Hepatocyte (in vitro differentiated cells): Measurements from ENCODE around the gene FXYD5. TPM values are rescaled to one million over a fixed set of nuclear protein-coding genes. Genes with fewer than 3 reads are reported as not detected.
A peak's percentile ranks its signal among the peaks of the same experiment; 100 is the strongest.

ENCODE experiments used
- DNase-seq: peaks from one replicate; pipeline ENCODE4 v3.0.0-alpha.2; 2016; ENCODE audit warnings: low spot score
- H2AFZ ChIP-seq: fragments of 200-600 bp; sonication (generic); 2 replicates; pipeline ENCODE4 v1.6.0; 2016; ENCODE audit warnings: antibody characterized with exemption, mild to moderate bottlenecking
- H3K27ac ChIP-seq: fragments of 200-600 bp; sonication (generic); 2 replicates; pipeline ENCODE4 v1.5.1; 2016; ENCODE audit warnings: mild to moderate bottlenecking
- H3K27me3 ChIP-seq: fragments of 200-600 bp; sonication (generic); 2 replicates; pipeline ENCODE4 v1.6.1; 2016
- H3K36me3 ChIP-seq: fragments of 200-600 bp; sonication (generic); replicated peaks from 2 replicates; pipeline ENCODE4 v1.5.1; 2016; ENCODE audit warnings: low read depth; ENCODE audit not compliant: insufficient read depth
- H3K4me1 ChIP-seq: fragments of 200-600 bp; sonication (generic); 2 replicates; pipeline ENCODE4 v1.5.1; 2016; ENCODE audit warnings: mild to moderate bottlenecking, moderate library complexity; ENCODE audit not compliant: insufficient read depth
- H3K4me2 ChIP-seq: fragments of 200-600 bp; sonication (generic); 2 replicates; pipeline ENCODE4 v1.6.0; 2016
- H3K4me3 ChIP-seq: fragments of 200-600 bp; sonication (generic); 2 replicates; pipeline ENCODE4 v1.5.1; 2016; ENCODE audit warnings: mild to moderate bottlenecking
- H3K79me2 ChIP-seq: fragments of 200-600 bp; sonication (generic); 2 replicates; pipeline ENCODE4 v1.6.0; 2017; ENCODE audit warnings: mild to moderate bottlenecking
- H3K9me2 ChIP-seq: fragments of 200-600 bp; sonication (generic); replicated peaks from 2 replicates; pipeline ENCODE4 v1.6.0; 2017; ENCODE audit warnings: mild to moderate bottlenecking; ENCODE audit not compliant: insufficient read depth
- H3K9me3 ChIP-seq: fragments of 200-600 bp; sonication (generic); 2 replicates; pipeline ENCODE4 v1.5.1; 2016; ENCODE audit warnings: low read depth, mild to moderate bottlenecking
- H4K20me1 ChIP-seq: fragments of 200-600 bp; sonication (generic); 2 replicates; pipeline ENCODE4 v1.6.0; 2016; ENCODE audit warnings: mild to moderate bottlenecking; ENCODE audit not compliant: insufficient read depth, poor library complexity, severe bottlenecking
- CTCF ChIP-seq: fragments of 200-600 bp; sonication (generic); IDR thresholded peaks from 2 replicates; pipeline ENCODE4 v1.5.1; 2016; ENCODE audit warnings: antibody characterized with exemption, mild to moderate bottlenecking; ENCODE audit not compliant: poor library complexity
- EZH2 ChIP-seq: fragments of 200-600 bp; sonication (generic); IDR thresholded peaks from 2 replicates; pipeline ENCODE4 v1.6.1; 2016; ENCODE audit warnings: antibody characterized with exemption, mild to moderate bottlenecking, borderline replicate concordance
- EZH2phosphoT487 ChIP-seq: fragments of 200-600 bp; sonication (generic); IDR thresholded peaks from one replicate; pipeline ENCODE4 v1.6.1; 2018; ENCODE audit warnings: antibody characterized with exemption, mild to moderate bottlenecking, low read depth, moderate library complexity; ENCODE audit not compliant: unreplicated experiment, severe bottlenecking
- WGBS: methylation state at CpG from one replicate; pipeline ENCODE4 v1.1.6; 2016; ENCODE audit warnings: low lambda C conversion rate; ENCODE audit errors: missing lambda C conversion rate; 5-methylcytosine and 5-hydroxymethylcytosine counted together
- polyA plus RNA-seq: library from polyadenylated mRNA; unstranded; fragments of >200 nt; fragmentation: Nextera tagmentation; extraction: Ambion mirVana; gene quantifications from 2 replicates; pipeline ENCODE4 v1.2.1, GENCODE V29; 2016
- total RNA-seq: library from RNA; depleted of rRNA; stranded (reverse); fragments of >200 nt; gene quantifications from 2 replicates; pipeline ENCODE4 v1.2.3, GENCODE V29; 2014

The FXYD5 gene
- total and polyA plus RNA-seq, 2 experiments from 2014 or later: 36.4 to 81.1 TPM

DNA sequence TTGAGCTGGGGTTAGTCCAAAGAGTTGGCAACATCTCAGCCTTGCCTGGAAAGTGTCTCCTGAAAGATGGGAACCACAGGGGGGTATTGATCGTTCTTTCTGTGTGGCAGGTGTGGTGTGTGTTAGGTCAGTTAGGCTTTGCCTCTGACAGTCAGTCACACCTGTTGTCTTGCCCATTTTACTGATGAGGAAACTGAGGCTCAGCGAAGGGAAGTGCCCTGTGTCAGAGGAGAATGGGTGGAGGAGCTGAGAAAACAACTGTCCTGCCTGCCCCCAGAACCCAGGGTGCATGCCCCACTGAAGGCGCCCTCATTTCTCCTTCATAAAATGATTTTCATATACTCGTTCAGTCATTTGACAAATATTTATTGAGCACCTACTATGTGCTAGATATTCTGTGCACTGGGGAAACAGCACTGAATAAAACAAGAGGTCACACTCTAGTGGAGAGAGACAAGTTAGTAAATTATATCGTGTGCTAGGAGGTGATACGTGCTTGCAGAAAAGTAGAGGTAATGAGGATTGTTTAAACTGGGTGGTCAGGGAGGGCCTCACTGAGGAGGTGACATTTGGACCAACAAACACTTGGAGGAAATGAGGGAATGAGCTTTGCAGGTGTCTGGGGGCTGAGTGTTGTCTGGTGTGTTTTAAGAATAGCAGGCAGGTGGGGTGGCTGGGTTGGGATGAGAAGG lies 1.6 kb downstream of the FXYD5 start:
- no peak for TF ChIP-seq CTCF
- no peak for TF ChIP-seq EZH2
- TF ChIP-seq EZH2phosphoT487: no peak
- no peak overlapping the region for H3K27ac ChIP-seq
- peak overlapping the region; percentile 93 for H3K4me2 ChIP-seq
- no peaks in the 10 kb centered on the region for H3K36me3 ChIP-seq
- H3K4me3 ChIP-seq: no peak overlapping the region
- no peaks in the 10 kb centered on the region for H3K9me3 ChIP-seq
- H3K79me2 ChIP-seq: no peaks in the 10 kb centered on the region
- H2AFZ ChIP-seq: no peak overlapping the region
- H3K9me2 ChIP-seq: no peaks in the 10 kb centered on the region
- WGBS: 93% methylated on average over 6 of the region's 6 CpGs
- peaks cover 24% of the 10 kb centered on the region for H3K27me3 ChIP-seq
- H4K20me1 ChIP-seq: no peaks in the 10 kb centered on the region
- peaks cover 13% of the 10 kb centered on the region for H3K4me1 ChIP-seq
- DNase-seq: no peak

DNA sequence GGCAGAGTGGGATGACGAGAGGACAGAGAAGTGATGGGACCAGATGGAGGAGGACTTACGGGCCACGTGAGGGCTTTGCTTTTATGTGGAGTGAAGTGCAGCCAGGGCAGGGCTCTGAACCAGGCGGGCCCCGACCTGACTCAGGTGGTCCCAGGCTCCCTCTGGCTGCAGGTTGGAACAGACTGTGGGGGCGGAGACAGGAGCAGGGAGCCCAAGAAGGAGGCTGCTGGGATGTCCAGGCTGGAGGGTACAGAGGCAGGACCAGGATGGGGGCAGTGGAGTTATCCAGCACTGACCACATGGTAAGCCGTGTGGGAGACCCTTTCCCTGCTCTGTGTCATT lies 2.1 kb downstream of the FXYD5 start:
- no peak for DNase-seq
- no peaks in the 10 kb centered on the region for H3K79me2 ChIP-seq
- TF ChIP-seq EZH2 (no peak), EZH2phosphoT487 (no peak), CTCF (no peak)
- H3K4me1 ChIP-seq: peaks cover 13% of the 10 kb centered on the region
- WGBS: 83% methylated on average over 7 of the region's 7 CpGs
- no peaks in the 10 kb centered on the region for H3K9me3 ChIP-seq
- no peak overlapping the region for H3K4me2 ChIP-seq
- H3K27me3 ChIP-seq: peaks cover 24% of the 10 kb centered on the region
- H3K27ac ChIP-seq: no peak overlapping the region
- H3K36me3 ChIP-seq: no peaks in the 10 kb centered on the region
- H3K4me3 ChIP-seq: no peak overlapping the region
- no peaks in the 10 kb centered on the region for H3K9me2 ChIP-seq
- H4K20me1 ChIP-seq: no peaks in the 10 kb centered on the region
- no peak overlapping the region for H2AFZ ChIP-seq

- Histone ChIP-seq H3K4me1 (peaks cover 11% of the 10 kb centered on the region), H3K9me2 (no peaks in the 10 kb centered on the region), H3K27ac (no peak overlapping the region), H3K4me3 (no peak overlapping the region), H4K20me1 (no peaks in the 10 kb centered on the region), H2AFZ (no peak overlapping the region), H3K27me3 (peaks cover 21% of the 10 kb centered on the region), H3K36me3 (no peaks in the 10 kb centered on the region), H3K79me2 (no peaks in the 10 kb centered on the region), H3K4me2 (no peak overlapping the region), H3K9me3 (no peaks in the 10 kb centered on the region)
- DNase-seq: no peak
- TF ChIP-seq EZH2phosphoT487: no peak
- TF ChIP-seq CTCF: no peak
- TF ChIP-seq EZH2: no peak
- 84% methylated on average over 4 of the region's 4 CpGs for WGBS
Observed at GRCh38 chr19:35157431-35157830, 2.9 kb downstream of the FXYD5 start.

DNA sequence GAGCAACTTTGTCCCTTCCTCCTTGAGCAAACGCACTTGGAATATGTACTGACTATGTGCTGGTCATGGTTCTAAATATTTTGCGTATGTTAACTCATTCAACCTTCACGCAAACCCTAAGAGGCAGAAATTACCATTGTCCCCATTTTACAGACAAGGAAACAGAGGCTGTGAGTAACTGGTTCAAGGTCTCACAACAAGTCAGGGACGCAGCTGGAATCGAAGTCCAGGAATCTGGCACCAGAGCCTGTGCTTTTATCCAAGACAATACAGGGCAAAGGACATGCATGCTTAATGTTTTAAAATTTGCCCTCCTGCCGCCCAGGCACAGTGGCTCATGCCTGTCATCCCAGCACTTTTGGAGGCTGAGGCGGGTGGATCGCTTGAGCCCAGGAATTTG lies 5.1 kb downstream of the FXYD5 start:
- no peak overlapping the region for H3K4me2 ChIP-seq
- no peaks in the 10 kb centered on the region for H3K36me3 ChIP-seq
- TF ChIP-seq EZH2phosphoT487 (no peak), CTCF (no peak), EZH2 (no peak)
- no peaks in the 10 kb centered on the region for H3K4me1 ChIP-seq
- no peaks in the 10 kb centered on the region for H3K9me2 ChIP-seq
- no peak overlapping the region for H3K4me3 ChIP-seq
- no peaks in the 10 kb centered on the region for H3K9me3 ChIP-seq
- H4K20me1 ChIP-seq: no peaks in the 10 kb centered on the region
- DNase-seq: no peak
- no peak overlapping the region for H2AFZ ChIP-seq
- 91% methylated on average over 8 of the region's 8 CpGs for WGBS
- no peaks in the 10 kb centered on the region for H3K79me2 ChIP-seq
- H3K27me3 ChIP-seq: peaks cover 10% of the 10 kb centered on the region
- H3K27ac ChIP-seq: no peak overlapping the region
